WI38 (cell line): ENCODE results near the gene MYL7.

Experiments
- H3K4me3 ChIP-seq: 2 replicates; pipeline ENCODE4 v1.5.1; 2011; ENCODE audit warnings: low read depth, mild to moderate bottlenecking, control low read depth, low read length
- CTCF ChIP-seq: IDR thresholded peaks from 2 replicates; pipeline ENCODE4 v1.5.1; 2012; ENCODE audit warnings: low read depth, mild to moderate bottlenecking, control low read depth, low read length

MYL7 gene

GRCh38 chr7:44106311-44107065, 34.6 kb downstream of the MYL7 start:
- H3K4me3 ChIP-seq = no peak overlapping the region
- no peak for TF ChIP-seq CTCF

- H3K4me3 ChIP-seq = peak overlapping the region; percentile 61
- no peak for TF ChIP-seq CTCF
These were observed 35.3 kb downstream of the MYL7 start for GRCh38 chr7:44105832-44106231.

GRCh38 chr7:44104860-44105771, 36.0 kb downstream of the MYL7 start:
- no peak for TF ChIP-seq CTCF
- H3K4me3 ChIP-seq = peak overlapping the region; percentile 61

- peak within 1 kb of the TSS; percentile 61 for H3K4me3 ChIP-seq
- TF ChIP-seq CTCF = no peak
These were observed 36.9 kb downstream of the MYL7 start, which contains the start of gene AEBP1 for GRCh38 chr7:44103923-44104859. Gene AEBP1, plus strand, starts transcription at chr7:44104345. Its CDS starts 321 bp downstream, at chr7:44104666.

- no peak for TF ChIP-seq CTCF
- no peak overlapping the region for H3K4me3 ChIP-seq
These were observed 37.6 kb downstream of the MYL7 start for GRCh38 chr7:44103566-44103922.

- H3K4me3 ChIP-seq = no peak overlapping the region
- TF ChIP-seq CTCF = no peak
These were observed 38.1 kb downstream of the MYL7 start for GRCh38 chr7:44102846-44103565.
